GM12891 (cell line): ENCODE measurements around the gene SLC7A14.

ENCODE experiments used
- PAX5 ChIP-seq: IDR thresholded peaks from 2 replicates; pipeline ENCODE4 v1.6.1; 2011; ENCODE audit warnings: low read length, moderate library complexity, mild to moderate bottlenecking; ENCODE audit not compliant: insufficient read depth, severe bottlenecking
- POLR2A ChIP-seq: IDR thresholded peaks from 2 replicates; pipeline ENCODE4 v1.6.1; 2011; ENCODE audit warnings: low read depth, low read length, control low read depth
- POLR2AphosphoS5 ChIP-seq: IDR thresholded peaks from 2 replicates; pipeline ENCODE4 v1.6.1; 2011; ENCODE audit warnings: low read depth, low read length, control low read depth
- SPI1 ChIP-seq: IDR thresholded peaks from 2 replicates; pipeline ENCODE4 v1.6.1; 2011; ENCODE audit warnings: low read depth, low read length, control low read depth
- TAF1 ChIP-seq: IDR thresholded peaks from 2 replicates; pipeline ENCODE4 v1.6.1; 2011; ENCODE audit warnings: low read depth, low read length, control low read depth

DNA sequence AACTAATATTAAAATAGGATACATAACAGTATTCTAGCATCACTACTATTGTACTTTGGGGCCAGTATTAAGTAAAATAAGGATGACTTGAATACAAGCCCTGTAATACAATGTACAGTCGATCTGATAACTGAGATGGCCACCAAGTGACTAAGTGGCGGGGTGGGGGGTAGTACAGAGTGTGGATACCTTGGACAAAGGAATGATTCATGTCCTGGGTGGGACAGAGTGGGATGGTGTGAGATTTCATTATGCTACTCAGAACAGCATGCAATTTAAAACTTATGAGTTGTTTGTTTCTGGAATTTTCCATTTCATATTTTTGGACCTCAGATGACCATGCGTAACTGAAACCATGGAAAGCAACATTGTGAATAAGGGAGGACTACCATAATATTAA, 46.0 kb downstream of the SLC7A14 start:
- no peak for TF ChIP-seq TAF1
- no peak for TF ChIP-seq POLR2A
- no peak for TF ChIP-seq PAX5
- no peak for TF ChIP-seq POLR2AphosphoS5
- TF ChIP-seq SPI1: no peak
